Measurements from ENCODE around the gene ZNF133. TPM values are rescaled to one million over a fixed set of nuclear protein-coding genes. Genes with fewer than 3 reads are reported as not detected.
"Not testable (repeated sequence)": the region's sequence is repeated elsewhere in the genome, so short reads cannot be mapped to it uniquely, and the experiment has no call there.

Gene ZNF133
- total RNA-seq, 1 experiment from 2014 or later = 16.3 TPM

GRCh38 chr20:18272451-18272850 is 15.9 kb upstream of the ZNF133 start:
- Histone ChIP-seq H3K4me1 (ENCODE audit: insufficient read depth, low read length) (0 out of 2 replicates have a peak, but pooled peaks cover 7% of the 10 kb centered on the region), H3K9ac (ENCODE audit: low read length) (no peak overlapping the region), H2AFZ (ENCODE audit: low read length) (no peak overlapping the region), H3K9me2 (replicated peaks; ENCODE audit: low read length) (no peaks in the 10 kb centered on the region), H3K79me2 (ENCODE audit: low read length) (no peaks in the 10 kb centered on the region), H3K4me2 (ENCODE audit: low read length) (no peak overlapping the region), H3K36me3 (ENCODE audit: low read depth, low read length) (no peaks in the 10 kb centered on the region), H3K4me3 (ENCODE audit: low read length) (no peak overlapping the region), H3K27ac (ENCODE audit: low read length) (no peak overlapping the region), H3K27me3 (ENCODE audit: low read length) (no peaks in the 10 kb centered on the region), H4K20me1 (ENCODE audit: low read length) (no peaks in the 10 kb centered on the region), H3F3A (ENCODE audit: low read length, unreplicated experiment) (no peaks in the 10 kb centered on the region), H3K9me3 (ENCODE audit: low read length) (no peaks in the 10 kb centered on the region)
- BruUV-seq (replicated peaks) = no TSS peak
- ATAC-seq (no peak), DNase-seq (peak; percentile 19)
- TF ChIP-seq EZH2phosphoT487 (IDR thresholded peaks at IDR 0.05; ENCODE audit: borderline replicate concordance, low read length) (no peak), CTCF (conservative IDR thresholded peaks at IDR 0.05; ENCODE audit: low read depth, low read length) (peak; percentile 41; the same call in 1 of the 2 replicates)
- intact Hi-C loops (cut with micrococcal nuclease) = loop anchor here (5.0 kb wide), 1 partner anchor 100 kb away; no protein-coding TSS in a partner anchor
- POLR2A ChIA-PET (ENCODE audit: unreplicated experiment) = no interaction called here
- CTCF ChIA-PET = interaction anchor here (1.2 kb wide), 1 partner anchor 75 kb away, joined by 5 read pairs; no protein-coding TSS in a partner anchor

- TF ChIP-seq EZH2phosphoT487 (IDR thresholded peaks at IDR 0.05; ENCODE audit: borderline replicate concordance, low read length) (no peak), CTCF (conservative IDR thresholded peaks at IDR 0.05; ENCODE audit: low read depth, low read length) (no peak), EZH2 (IDR thresholded peaks at IDR 0.05; ENCODE audit: low read length, unreplicated experiment) (no peak)
- no peaks in the 10 kb centered on the region for H3K27me3 ChIP-seq (ENCODE audit: low read length)
- intact Hi-C loops (cut with micrococcal nuclease) = loop anchor here (5.0 kb wide), 1 partner anchor 101 kb away; no protein-coding TSS in a partner anchor
- no peak overlapping the region for H3K27ac ChIP-seq (ENCODE audit: low read length)
- no peak overlapping the region for H2AFZ ChIP-seq (ENCODE audit: low read length)
- H3K4me2 ChIP-seq (ENCODE audit: low read length) = no peak overlapping the region
- ChIA-PET CTCF (no interaction called here), POLR2A (ENCODE audit: unreplicated experiment) (no interaction called here)
- ATAC-seq (no peak), DNase-seq (no peak)
- H4K20me1 ChIP-seq (ENCODE audit: low read length) = no peaks in the 10 kb centered on the region
- no peaks in the 10 kb centered on the region for H3K9me3 ChIP-seq (ENCODE audit: low read length)
- H3K79me2 ChIP-seq (ENCODE audit: low read length) = no peaks in the 10 kb centered on the region
- no peak overlapping the region for H3K4me3 ChIP-seq (ENCODE audit: low read length)
- H3K36me3 ChIP-seq (ENCODE audit: low read depth, low read length) = no peaks in the 10 kb centered on the region
- peaks cover 9% of the 10 kb centered on the region; the same call in 1 of the 2 replicates for H3K4me1 ChIP-seq (ENCODE audit: insufficient read depth, low read length)
- BruUV-seq (replicated peaks) = no TSS peak
- H3F3A ChIP-seq (ENCODE audit: low read length, unreplicated experiment) = no peaks in the 10 kb centered on the region
- no peak overlapping the region for H3K9ac ChIP-seq (ENCODE audit: low read length)
- no peaks in the 10 kb centered on the region for H3K9me2 ChIP-seq (replicated peaks; ENCODE audit: low read length)
These were observed 14.6 kb upstream of the ZNF133 start for GRCh38 chr20:18273738-18274137.

GRCh38 chr20:18275960-18276359 is 12.4 kb upstream of the ZNF133 start:
- DNase-seq; H3K27ac ChIP-seq (ENCODE audit: low read length); H3K36me3 ChIP-seq (ENCODE audit: low read depth, low read length); H3K4me3 ChIP-seq (ENCODE audit: low read length); ATAC-seq; POLR2A ChIA-PET (ENCODE audit: unreplicated experiment); BruUV-seq (replicated peaks); H3F3A ChIP-seq (ENCODE audit: low read length, unreplicated experiment); H3K9me3 ChIP-seq (ENCODE audit: low read length); H4K20me1 ChIP-seq (ENCODE audit: low read length); H3K79me2 ChIP-seq (ENCODE audit: low read length); H3K4me2 ChIP-seq (ENCODE audit: low read length); H3K9me2 ChIP-seq (replicated peaks; ENCODE audit: low read length); H3K27me3 ChIP-seq (ENCODE audit: low read length); H3K4me1 ChIP-seq (ENCODE audit: insufficient read depth, low read length); H3K9ac ChIP-seq (ENCODE audit: low read length): not testable (repeated sequence)
- CTCF ChIA-PET = interaction anchor here (0.6 to 0.8 kb wide), 4 partner anchors 23 to 402 kb away, joined by 3 to 4 read pairs (median 3); no protein-coding TSS in a partner anchor
- H2AFZ ChIP-seq (ENCODE audit: low read length) = peak overlapping the region; percentile 70
- intact Hi-C loops (cut with micrococcal nuclease) = loop anchor here (1.0 to 2.0 kb wide), 4 partner anchors 24 to 210 kb away; partner anchors contain the start of genes KAT14 and PET117
